Stimulated activated memory B cell treated with anti-CD40 and anti-IgM and Interleukin-4, amounts not matched to agents 10 μg/mL and 1 μg/mL and 100 μg/mL, for 72 hours (primary cell): Measurements from ENCODE around the gene FCER2.
A peak's percentile ranks its signal among the peaks of the same experiment; 100 is the strongest.

Experiments used
- ATAC-seq: fragments of 150-1000 bp; cut with Tn5 transposase; 2 replicates; pipeline ENCODE4 v1.10.0; 2021
- H3K27ac Mint-ChIP-seq: one replicate; pipeline ENCODE4 v1.8.0; 2022; ENCODE audit warnings: mild to moderate bottlenecking, mixed read lengths
- H3K27me3 Mint-ChIP-seq: one replicate; pipeline ENCODE4 v1.8.0; 2022; ENCODE audit warnings: mixed read lengths
- H3K36me3 Mint-ChIP-seq: one replicate; pipeline ENCODE4 v1.8.0; 2022; ENCODE audit warnings: mixed read lengths
- H3K4me1 Mint-ChIP-seq: one replicate; pipeline ENCODE4 v1.8.0; 2022; ENCODE audit warnings: mixed read lengths
- H3K4me3 Mint-ChIP-seq: one replicate; pipeline ENCODE4 v1.8.0; 2022; ENCODE audit warnings: mild to moderate bottlenecking, moderate library complexity, mixed read lengths
- H3K9me3 Mint-ChIP-seq: one replicate; pipeline ENCODE4 v1.8.0; 2022; ENCODE audit warnings: mixed read lengths

FCER2 gene

DNA sequence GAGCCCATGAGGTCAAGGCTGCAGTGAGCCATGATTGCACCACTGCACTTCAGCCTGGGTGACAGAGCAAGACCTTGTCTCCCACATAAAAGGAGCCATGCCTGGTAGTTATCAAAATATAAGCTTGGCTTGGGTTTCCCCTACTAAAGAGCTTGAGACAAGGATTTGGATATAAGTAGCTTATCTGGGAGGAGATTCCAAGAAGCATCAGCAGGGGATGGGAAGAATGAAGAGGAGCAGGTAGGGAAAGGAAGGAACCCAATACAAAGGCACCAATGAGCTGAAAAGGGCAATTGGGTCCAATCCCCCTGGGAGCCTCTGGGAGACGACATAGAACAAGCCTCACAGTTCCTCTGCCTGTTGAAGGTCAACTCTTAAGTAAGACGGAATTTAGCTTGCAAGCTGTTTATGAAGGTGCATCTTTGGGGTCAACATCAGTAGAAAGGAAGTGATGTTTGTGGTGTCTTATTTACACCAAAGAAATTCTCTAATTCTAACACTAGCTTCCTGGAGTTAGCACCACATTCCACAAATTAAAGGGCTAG lies 37.4 kb upstream of the FCER2 start:
- Mint-ChIP-seq H3K27me3 (peaks cover 20% of the 10 kb centered on the region), H3K9me3 (peaks cover 3% of the 10 kb centered on the region), H3K36me3 (no peaks in the 10 kb centered on the region), H3K4me1 (peaks cover 57% of the 10 kb centered on the region), H3K27ac (peak overlapping the region; percentile 2), H3K4me3 (no peak overlapping the region)
- ATAC-seq: no peak

- Mint-ChIP-seq H3K9me3 (peaks cover 3% of the 10 kb centered on the region), H3K27me3 (peaks cover 20% of the 10 kb centered on the region), H3K4me3 (no peak overlapping the region), H3K4me1 (peaks cover 47% of the 10 kb centered on the region), H3K27ac (no peak overlapping the region), H3K36me3 (no peaks in the 10 kb centered on the region)
- ATAC-seq: no peak
Observed at GRCh38 chr19:7738023-7738422, 36.1 kb upstream of the FCER2 start.

DNA sequence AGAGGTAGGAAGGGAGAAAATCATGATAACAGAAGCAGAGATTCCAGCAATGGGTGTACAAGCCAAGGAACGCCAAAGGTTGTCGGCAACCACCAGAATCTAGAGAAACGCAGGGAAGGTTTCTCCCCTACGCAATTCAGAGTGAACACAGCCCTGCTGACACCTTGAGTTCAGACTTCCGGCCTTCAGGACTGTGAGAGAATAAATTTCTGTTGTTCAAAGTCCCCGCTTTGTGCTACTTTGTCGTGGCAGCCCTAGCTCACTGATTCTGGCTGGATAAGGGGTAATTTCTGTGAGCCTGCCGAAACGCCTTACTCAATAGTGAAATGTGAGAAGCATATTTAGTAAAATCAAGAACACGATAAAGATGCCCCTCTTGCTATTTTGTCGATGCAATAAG lies 35.3 kb upstream of the FCER2 start:
- no peak for ATAC-seq
- H3K27ac Mint-ChIP-seq: no peak overlapping the region
- peaks cover 40% of the 10 kb centered on the region for H3K4me1 Mint-ChIP-seq
- peaks cover 21% of the 10 kb centered on the region for H3K27me3 Mint-ChIP-seq
- no peak overlapping the region for H3K4me3 Mint-ChIP-seq
- H3K36me3 Mint-ChIP-seq: no peaks in the 10 kb centered on the region
- H3K9me3 Mint-ChIP-seq: peaks cover 3% of the 10 kb centered on the region

- peaks cover 26% of the 10 kb centered on the region for H3K27me3 Mint-ChIP-seq
- H3K27ac Mint-ChIP-seq: peak overlapping the region; percentile 40
- no peak overlapping the region for H3K4me3 Mint-ChIP-seq
- H3K4me1 Mint-ChIP-seq: peaks cover 34% of the 10 kb centered on the region
- no peaks in the 10 kb centered on the region for H3K36me3 Mint-ChIP-seq
- ATAC-seq: no peak
- H3K9me3 Mint-ChIP-seq: peaks cover 3% of the 10 kb centered on the region
Observed at GRCh38 chr19:7736148-7736547, 34.2 kb upstream of the FCER2 start.

DNA sequence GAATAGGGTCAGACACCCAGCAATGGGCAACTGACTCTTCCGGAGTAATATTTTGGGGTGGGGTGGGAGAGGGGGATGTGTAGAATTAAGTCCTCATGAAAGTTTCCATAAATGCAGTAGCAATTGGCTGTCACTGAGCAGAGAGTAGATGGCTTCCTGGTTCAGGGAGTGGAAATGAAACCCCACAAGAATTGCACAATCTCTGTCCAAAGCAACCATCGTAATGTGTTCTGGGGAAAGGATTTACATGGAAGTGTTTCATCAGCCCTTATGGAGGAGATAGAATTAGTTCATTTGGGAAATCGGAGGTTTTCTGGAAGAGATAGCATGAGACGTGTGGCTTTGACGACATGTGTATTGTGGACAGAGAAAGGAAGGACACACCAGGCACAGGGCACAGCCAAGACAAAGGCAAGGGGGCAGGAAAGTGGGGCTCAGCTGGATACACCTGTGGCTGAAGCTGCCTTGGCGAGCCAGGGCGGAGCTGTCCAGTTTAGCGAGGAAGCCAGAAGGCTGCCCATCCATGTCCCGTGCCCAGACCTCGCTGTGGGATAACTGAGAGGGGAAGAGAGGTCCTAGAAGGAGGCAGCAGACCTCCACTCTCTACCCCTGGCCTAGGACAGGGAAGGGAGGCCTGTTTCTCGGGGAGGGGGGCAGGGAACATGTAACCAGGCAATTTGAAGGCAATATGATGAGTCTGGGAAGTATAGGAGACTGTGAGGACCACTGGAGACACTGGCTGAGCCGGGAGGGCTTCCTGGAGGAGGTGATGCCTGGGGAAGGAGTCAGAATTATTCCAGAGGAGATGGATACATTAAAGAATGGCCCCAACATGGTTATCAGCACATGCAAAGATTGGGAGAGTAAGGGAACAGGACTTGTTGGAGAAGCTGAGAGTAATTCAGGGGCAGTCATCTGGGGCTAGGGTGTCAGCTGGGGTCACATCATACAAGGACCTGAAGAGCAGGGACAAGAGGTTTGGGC lies 32.6 kb upstream of the FCER2 start:
- ATAC-seq: no peak
- Mint-ChIP-seq H3K27ac (no peak overlapping the region), H3K36me3 (no peaks in the 10 kb centered on the region), H3K9me3 (no peaks in the 10 kb centered on the region), H3K4me3 (no peak overlapping the region), H3K27me3 (peaks cover 24% of the 10 kb centered on the region), H3K4me1 (peaks cover 29% of the 10 kb centered on the region)

GRCh38 chr19:7733376-7733775 lies 31.4 kb upstream of the FCER2 start:
- Mint-ChIP-seq H3K27ac (no peak overlapping the region), H3K27me3 (peaks cover 36% of the 10 kb centered on the region), H3K36me3 (no peaks in the 10 kb centered on the region), H3K4me1 (peaks cover 31% of the 10 kb centered on the region), H3K4me3 (no peak overlapping the region), H3K9me3 (no peaks in the 10 kb centered on the region)
- ATAC-seq: no peak

- peaks cover 35% of the 10 kb centered on the region for H3K4me1 Mint-ChIP-seq
- no peak within 1 kb of the TSS for H3K27ac Mint-ChIP-seq
- ATAC-seq: no peak
- H3K27me3 Mint-ChIP-seq: peaks cover 49% of the 10 kb centered on the region
- peaks cover 3% of the 10 kb centered on the region for H3K9me3 Mint-ChIP-seq
- peaks cover 5% of the 10 kb centered on the region for H3K36me3 Mint-ChIP-seq
- no peak within 1 kb of the TSS for H3K4me3 Mint-ChIP-seq
Observed at GRCh38 chr19:7732045-7732444, 30.1 kb upstream of the FCER2 start, which contains the start of gene CLEC4G. Gene CLEC4G (minus strand): TSS chr19:7732110. CDS start chr19:7732102, 8 bp downstream.

DNA sequence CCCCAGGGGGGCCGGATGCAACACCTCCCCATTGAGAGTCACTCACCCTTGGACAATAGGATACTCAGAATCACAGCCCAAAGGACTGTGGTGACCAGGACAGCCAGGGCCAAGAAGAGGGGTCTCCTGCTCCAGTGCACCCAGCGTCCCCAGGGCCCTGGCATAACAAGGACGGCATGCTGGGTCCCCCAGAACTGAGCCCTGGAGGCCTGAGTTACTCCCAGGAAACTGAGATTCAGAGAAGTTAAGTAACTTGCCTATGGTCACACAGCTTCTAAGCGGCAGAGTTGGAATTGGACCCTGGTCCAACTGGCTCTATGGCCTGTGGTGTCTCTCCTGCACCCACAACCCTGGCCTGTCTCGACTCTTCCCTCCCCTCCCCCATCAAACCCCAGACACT lies 29.7 kb upstream of the FCER2 start:
- H3K4me3 Mint-ChIP-seq: no peak overlapping the region
- peaks cover 3% of the 10 kb centered on the region for H3K9me3 Mint-ChIP-seq
- peaks cover 46% of the 10 kb centered on the region for H3K27me3 Mint-ChIP-seq

GRCh38 chr19:7731218-7731595 lies 29.3 kb upstream of the FCER2 start:
- peaks cover 41% of the 10 kb centered on the region for H3K27me3 Mint-ChIP-seq

More for the DNA sequence above, 29.7 kb upstream of the FCER2 start:
- no peak overlapping the region for H3K27ac Mint-ChIP-seq
- no peak for ATAC-seq
- peaks cover 34% of the 10 kb centered on the region for H3K4me1 Mint-ChIP-seq
- H3K36me3 Mint-ChIP-seq: peaks cover 5% of the 10 kb centered on the region

GRCh38 chr19:7730286-7731217 lies 28.6 kb upstream of the FCER2 start:
- peak; percentile 18 for ATAC-seq
- Mint-ChIP-seq H3K4me1 (peaks cover 34% of the 10 kb centered on the region), H3K4me3 (peak overlapping the region; percentile 71)

More at GRCh38 chr19:7731218-7731595, 29.3 kb upstream of the FCER2 start:
- ATAC-seq: no peak
- peaks cover 5% of the 10 kb centered on the region for H3K36me3 Mint-ChIP-seq
- peaks cover 3% of the 10 kb centered on the region for H3K9me3 Mint-ChIP-seq
- H3K27ac Mint-ChIP-seq: no peak overlapping the region
- no peak overlapping the region for H3K4me3 Mint-ChIP-seq
- H3K4me1 Mint-ChIP-seq: peaks cover 30% of the 10 kb centered on the region

DNA sequence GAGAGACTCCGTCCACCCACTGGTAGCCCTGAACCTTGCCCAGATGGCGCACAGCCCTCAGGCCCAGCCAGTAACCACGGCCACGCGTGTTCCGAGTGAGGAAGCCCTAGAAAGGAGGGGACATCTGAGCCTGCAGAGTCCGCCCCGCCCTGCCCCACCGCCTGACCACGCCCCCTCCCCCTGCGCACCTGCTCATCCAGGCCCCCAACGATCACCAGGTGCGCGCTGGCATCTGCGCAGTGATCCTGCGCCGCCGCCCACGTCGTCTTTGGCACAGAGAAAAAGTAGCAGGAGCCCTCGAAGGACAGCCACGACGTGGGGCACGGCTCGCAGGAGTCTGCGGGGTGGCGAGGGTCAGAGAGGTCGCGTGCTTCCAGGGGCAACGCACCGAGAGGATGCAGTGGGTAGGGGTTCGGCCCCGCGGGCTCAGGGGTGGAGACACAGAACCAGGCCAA lies 27.9 kb upstream of the FCER2 start:
- ATAC-seq: peak; percentile 50
- Mint-ChIP-seq H3K27me3 (peaks cover 39% of the 10 kb centered on the region), H3K4me3 (peak overlapping the region; percentile 71), H3K27ac (peak overlapping the region; percentile 80), H3K4me1 (peaks cover 37% of the 10 kb centered on the region), H3K9me3 (peaks cover 3% of the 10 kb centered on the region), H3K36me3 (peaks cover 5% of the 10 kb centered on the region)

More at GRCh38 chr19:7730286-7731217, 28.6 kb upstream of the FCER2 start:
- peaks cover 3% of the 10 kb centered on the region for H3K9me3 Mint-ChIP-seq
- peaks cover 39% of the 10 kb centered on the region for H3K27me3 Mint-ChIP-seq
- H3K36me3 Mint-ChIP-seq: peaks cover 5% of the 10 kb centered on the region
- peak overlapping the region; percentile 80 for H3K27ac Mint-ChIP-seq

- ATAC-seq: no peak
- peaks cover 5% of the 10 kb centered on the region for H3K36me3 Mint-ChIP-seq
- peaks cover 5% of the 10 kb centered on the region for H3K9me3 Mint-ChIP-seq
- peaks cover 33% of the 10 kb centered on the region for H3K4me1 Mint-ChIP-seq
- peak overlapping the region; percentile 71 for H3K4me3 Mint-ChIP-seq
- H3K27me3 Mint-ChIP-seq: peaks cover 39% of the 10 kb centered on the region
- peak overlapping the region; percentile 80 for H3K27ac Mint-ChIP-seq
Observed at GRCh38 chr19:7729211-7729610, 27.3 kb upstream of the FCER2 start.

DNA sequence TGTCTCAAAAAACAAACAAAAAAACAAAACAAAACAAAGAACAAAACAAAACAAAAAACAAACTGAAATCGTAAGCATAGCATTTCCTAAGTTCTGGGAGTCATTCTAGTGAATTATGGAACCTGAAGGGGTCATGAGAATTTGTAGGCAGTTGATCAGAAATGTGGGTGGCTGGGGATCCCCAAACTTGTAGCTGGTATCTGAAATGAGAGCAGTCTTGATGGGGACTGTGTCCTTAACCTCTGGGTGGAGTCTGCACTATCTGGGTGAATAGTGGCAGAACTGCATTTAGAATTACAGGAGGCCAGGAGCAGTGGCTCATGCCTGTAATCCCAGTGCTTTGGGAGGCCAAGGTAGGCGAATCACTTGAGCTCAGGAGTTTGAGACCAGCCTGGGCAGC lies 23.9 kb upstream of the FCER2 start:
- Mint-ChIP-seq H3K27ac (no peak overlapping the region), H3K36me3 (peaks cover 5% of the 10 kb centered on the region), H3K4me1 (peaks cover 53% of the 10 kb centered on the region), H3K4me3 (no peak overlapping the region), H3K27me3 (peaks cover 33% of the 10 kb centered on the region), H3K9me3 (peaks cover 5% of the 10 kb centered on the region)
- no peak for ATAC-seq

GRCh38 chr19:7722231-7722651 lies 20.3 kb upstream of the FCER2 start:
- H3K27ac Mint-ChIP-seq: peak overlapping the region; percentile 74
- peaks cover 2% of the 10 kb centered on the region for H3K27me3 Mint-ChIP-seq
- peaks cover 47% of the 10 kb centered on the region for H3K4me1 Mint-ChIP-seq
- H3K9me3 Mint-ChIP-seq: peaks cover 3% of the 10 kb centered on the region
- no peak overlapping the region for H3K4me3 Mint-ChIP-seq
- peak; percentile 91 for ATAC-seq
- peaks cover 2% of the 10 kb centered on the region for H3K36me3 Mint-ChIP-seq

DNA sequence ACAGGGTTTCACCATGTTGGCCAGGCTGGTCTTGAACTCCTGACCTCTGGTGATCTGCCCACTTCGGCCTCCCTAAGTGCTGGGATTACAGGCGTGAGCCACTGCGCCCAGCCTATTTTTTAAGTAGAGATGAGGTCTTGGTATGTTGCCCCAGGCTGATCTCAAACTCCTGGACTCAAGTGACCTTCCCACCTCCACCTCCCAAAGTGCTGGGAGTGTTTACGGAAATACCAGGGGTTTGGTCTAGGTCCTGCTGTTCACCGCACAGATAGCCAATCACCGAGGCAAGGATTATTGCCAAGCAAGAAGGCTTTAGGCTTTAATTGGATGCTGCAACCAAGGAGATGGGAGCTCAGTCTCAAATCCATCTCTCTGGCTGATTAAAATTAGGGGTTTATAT lies 18.4 kb upstream of the FCER2 start:
- Mint-ChIP-seq H3K9me3 (peaks cover 7% of the 10 kb centered on the region), H3K36me3 (peaks cover 6% of the 10 kb centered on the region), H3K4me1 (peaks cover 51% of the 10 kb centered on the region), H3K27ac (peak overlapping the region; percentile 35), H3K27me3 (no peaks in the 10 kb centered on the region), H3K4me3 (no peak overlapping the region)
- ATAC-seq: no peak
